Hippocampal formation (tissue), 2 donors: ENCODE data around the gene CPED1.
"Not testable (repeated sequence)": the region's sequence is repeated elsewhere in the genome, so short reads cannot be mapped to it uniquely, and the experiment has no call there.

Source experiments
- DNase-seq, 2 donors: peaks; one replicate each; lab custom pipeline; 2025; lab: John Stamatoyannopoulos, UW

The CPED1 gene

GRCh38 chr7:121186746-121187145 is 198.2 kb downstream of the CPED1 start:
- DNase-seq, result no peak

GRCh38 chr7:121187222-121187621 is 198.7 kb downstream of the CPED1 start:
- no peak for DNase-seq

- DNase-seq, result no peak
Measured at GRCh38 chr7:121187676-121188075, 199.2 kb downstream of the CPED1 start.

- no peak for DNase-seq
Measured at GRCh38 chr7:121192834-121193233, 204.3 kb downstream of the CPED1 start.

- DNase-seq, result no peak
Measured at GRCh38 chr7:121195010-121195409, 206.5 kb downstream of the CPED1 start.

- no peak for DNase-seq
Measured at GRCh38 chr7:121195874-121196273, 207.4 kb downstream of the CPED1 start.

- DNase-seq, result no peak
Measured at GRCh38 chr7:121196286-121196685, 207.8 kb downstream of the CPED1 start.

GRCh38 chr7:121197455-121197854 is 208.9 kb downstream of the CPED1 start:
- DNase-seq, result no peak

- no peak for DNase-seq
Measured at GRCh38 chr7:121198502-121198901, 210.0 kb downstream of the CPED1 start.

- DNase-seq, result no peak
Measured at GRCh38 chr7:121202125-121202524, 213.6 kb downstream of the CPED1 start.

GRCh38 chr7:121202834-121203233 is 214.3 kb downstream of the CPED1 start:
- DNase-seq, result no peak

GRCh38 chr7:121204537-121204936 is 216.0 kb downstream of the CPED1 start:
- no peak for DNase-seq

GRCh38 chr7:121205777-121206176 is 217.3 kb downstream of the CPED1 start:
- DNase-seq, result no peak

- DNase-seq, result no peak
Measured at GRCh38 chr7:121211253-121211652, 222.7 kb downstream of the CPED1 start.

GRCh38 chr7:121212036-121212435 is 223.5 kb downstream of the CPED1 start:
- DNase-seq, result no peak

GRCh38 chr7:121214657-121215056 is 226.1 kb downstream of the CPED1 start:
- no peak for DNase-seq

- no peak for DNase-seq
Measured at GRCh38 chr7:121219026-121219425, 230.5 kb downstream of the CPED1 start.

- not testable (repeated sequence) for DNase-seq
Measured at GRCh38 chr7:121221108-121221507, 232.6 kb downstream of the CPED1 start.

- DNase-seq, result no peak
Measured at GRCh38 chr7:121228779-121229178, 240.3 kb downstream of the CPED1 start.

- DNase-seq, result no peak
Measured at GRCh38 chr7:121235201-121235600, 246.7 kb downstream of the CPED1 start.

- no peak for DNase-seq
Measured at GRCh38 chr7:121237601-121238000, 249.1 kb downstream of the CPED1 start.

GRCh38 chr7:121244120-121244870 is 255.8 kb downstream of the CPED1 start:
- DNase-seq, result no peak

- DNase-seq, result not testable (repeated sequence)
Measured at GRCh38 chr7:121251367-121251766, 262.9 kb downstream of the CPED1 start.
